ENCODE results near the gene SOX6.

DNA sequence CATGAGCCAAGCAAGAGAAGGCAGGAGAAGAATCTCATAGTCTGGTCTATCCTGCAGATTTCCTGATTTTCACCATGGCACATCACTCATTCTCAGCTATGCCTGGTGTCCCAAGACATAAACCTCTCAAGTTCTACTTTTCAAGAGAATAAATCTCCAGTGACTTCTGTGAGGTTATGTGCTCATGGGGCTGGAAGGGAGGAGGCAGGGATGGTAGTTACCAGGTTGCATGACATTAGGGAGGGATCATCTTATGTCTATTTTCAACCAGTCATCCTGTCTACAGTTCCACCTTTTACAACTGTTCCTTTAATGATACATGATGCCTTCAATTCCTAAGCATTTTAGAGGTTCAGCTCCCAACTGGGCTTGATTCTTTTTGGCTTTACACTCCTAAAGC, 297.7 kb downstream of the SOX6 start:
- TF ChIP-seq, protein P1, sequence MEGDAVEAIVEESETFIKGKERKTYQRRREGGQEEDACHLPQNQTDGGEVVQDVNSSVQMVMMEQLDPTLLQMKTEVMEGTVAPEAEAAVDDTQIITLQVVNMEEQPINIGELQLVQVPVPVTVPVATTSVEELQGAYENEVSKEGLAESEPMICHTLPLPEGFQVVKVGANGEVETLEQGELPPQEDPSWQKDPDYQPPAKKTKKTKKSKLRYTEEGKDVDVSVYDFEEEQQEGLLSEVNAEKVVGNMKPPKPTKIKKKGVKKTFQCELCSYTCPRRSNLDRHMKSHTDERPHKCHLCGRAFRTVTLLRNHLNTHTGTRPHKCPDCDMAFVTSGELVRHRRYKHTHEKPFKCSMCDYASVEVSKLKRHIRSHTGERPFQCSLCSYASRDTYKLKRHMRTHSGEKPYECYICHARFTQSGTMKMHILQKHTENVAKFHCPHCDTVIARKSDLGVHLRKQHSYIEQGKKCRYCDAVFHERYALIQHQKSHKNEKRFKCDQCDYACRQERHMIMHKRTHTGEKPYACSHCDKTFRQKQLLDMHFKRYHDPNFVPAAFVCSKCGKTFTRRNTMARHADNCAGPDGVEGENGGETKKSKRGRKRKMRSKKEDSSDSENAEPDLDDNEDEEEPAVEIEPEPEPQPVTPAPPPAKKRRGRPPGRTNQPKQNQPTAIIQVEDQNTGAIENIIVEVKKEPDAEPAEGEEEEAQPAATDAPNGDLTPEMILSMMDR (IDR thresholded peaks at IDR 0.05): no peak
- TF ChIP-seq POLR2A (IDR thresholded peaks at IDR 0.05): no peak

Measured in vagina (tissue), 2 donors.